ENCODE data around the gene GPM6B.

The GPM6B gene

GRCh38 chrX:13721371-13721770 is 95.5 kb downstream of the GPM6B start:
- DNase-seq, result no peak

All from NCI-H226 (cell line).